Activated CD4-positive, alpha-beta T cell treated with anti-CD3 and anti-CD28 coated beads, Interleukin-2, amount 10 ng/mL, durations not matched to agents 7 days and 5 days (primary cell): ENCODE data around the gene PTGS2. TPM values are rescaled to one million over a fixed set of nuclear protein-coding genes. Genes with fewer than 3 reads are reported as not detected.

Experiments
- CTCF ChIA-PET: fragments of 350-600 bp; sonication (Branson Sonifier 250); formaldehyde crosslinking; loops from one replicate; lab custom pipeline; 2021; ENCODE audit warnings: antibody characterized with exemption; lab: Charles Lee
- POLR2A ChIA-PET: fragments of 350-600 bp; sonication (Branson Sonifier 250); formaldehyde crosslinking; loops from one replicate; lab custom pipeline; 2021; ENCODE audit warnings: antibody characterized with exemption; lab: Charles Lee
- DNase-seq: peaks from one replicate; pipeline ENCODE4 v3.0.0-alpha.2; 2020
- H3K27ac Mint-ChIP-seq: one replicate; pipeline ENCODE4 v1.8.0; 2021; ENCODE audit warnings: mild to moderate bottlenecking, moderate library complexity, mixed read lengths
- H3K27me3 Mint-ChIP-seq: one replicate; pipeline ENCODE4 v1.8.0; 2021; ENCODE audit warnings: mixed read lengths
- H3K36me3 Mint-ChIP-seq: one replicate; pipeline ENCODE4 v1.8.0; 2021; ENCODE audit warnings: low read depth, mixed read lengths
- H3K4me1 Mint-ChIP-seq: one replicate; pipeline ENCODE4 v1.8.0; 2021; ENCODE audit warnings: mixed read lengths
- H3K4me3 Mint-ChIP-seq: one replicate; pipeline ENCODE4 v1.8.0; 2021; ENCODE audit warnings: mild to moderate bottlenecking, moderate library complexity, mixed read lengths
- H3K9me3 Mint-ChIP-seq: one replicate; pipeline ENCODE4 v1.8.0; 2021; ENCODE audit warnings: mixed read lengths
- total RNA-seq, 2 experiments: library from RNA; stranded (reverse); gene quantifications; one replicate each; pipeline ENCODE4 v1.2.3, GENCODE V29; 2021

Gene PTGS2
- total RNA-seq: not detected

DNA sequence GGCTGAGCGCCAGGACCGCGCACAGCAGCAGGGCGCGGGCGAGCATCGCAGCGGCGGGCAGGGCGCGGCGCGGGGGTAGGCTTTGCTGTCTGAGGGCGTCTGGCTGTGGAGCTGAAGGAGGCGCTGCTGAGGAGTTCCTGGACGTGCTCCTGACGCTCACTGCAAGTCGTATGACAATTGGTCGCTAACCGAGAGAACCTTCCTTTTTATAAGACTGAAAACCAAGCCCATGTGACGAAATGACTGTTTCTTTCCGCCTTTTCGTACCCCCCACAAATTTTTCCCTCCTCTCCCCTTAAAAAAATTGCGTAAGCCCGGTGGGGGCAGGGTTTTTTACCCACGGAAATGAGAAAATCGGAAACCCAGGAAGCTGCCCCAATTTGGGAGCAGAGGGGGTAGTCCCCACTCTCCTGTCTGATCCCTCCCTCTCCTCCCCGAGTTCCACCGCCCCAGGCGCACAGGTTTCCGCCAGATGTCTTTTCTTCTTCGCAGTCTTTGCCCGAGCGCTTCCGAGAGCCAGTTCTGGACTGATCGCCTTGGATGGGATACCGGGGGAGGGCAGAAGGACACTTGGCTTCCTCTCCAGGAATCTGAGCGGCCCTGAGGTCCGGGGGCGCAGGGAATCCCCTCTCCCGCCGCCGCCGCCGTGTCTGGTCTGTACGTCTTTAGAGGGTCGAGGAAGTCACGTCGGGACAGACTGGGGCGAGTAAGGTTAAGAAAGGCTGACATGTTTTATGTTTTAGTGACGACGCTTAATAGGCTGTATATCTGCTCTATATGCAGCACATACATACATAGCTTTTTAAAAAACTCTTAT, at the start of gene PTGS2:
Gene PTGS2, minus strand, starts transcription at position 179 of the 817 bp plus-strand sequence. Its CDS starts 133 bp downstream, at position 46.
- H3K9me3 Mint-ChIP-seq: no peaks in the 10 kb centered on the region
- ChIA-PET POLR2A (interaction anchor here (0.6 kb wide), 1 partner anchor 18 kb away, joined by 3 read pairs; no protein-coding TSS in a partner anchor), CTCF (no interaction called here)
- H3K27me3 Mint-ChIP-seq: peaks cover 67% of the 10 kb centered on the region
- H3K36me3 Mint-ChIP-seq: no peaks in the 10 kb centered on the region
- H3K4me3 Mint-ChIP-seq: peak within 1 kb of the TSS; percentile 73
- no peak within 1 kb of the TSS for H3K27ac Mint-ChIP-seq
- DNase-seq: peak; percentile 39
- H3K4me1 Mint-ChIP-seq: peaks cover 14% of the 10 kb centered on the region

DNA sequence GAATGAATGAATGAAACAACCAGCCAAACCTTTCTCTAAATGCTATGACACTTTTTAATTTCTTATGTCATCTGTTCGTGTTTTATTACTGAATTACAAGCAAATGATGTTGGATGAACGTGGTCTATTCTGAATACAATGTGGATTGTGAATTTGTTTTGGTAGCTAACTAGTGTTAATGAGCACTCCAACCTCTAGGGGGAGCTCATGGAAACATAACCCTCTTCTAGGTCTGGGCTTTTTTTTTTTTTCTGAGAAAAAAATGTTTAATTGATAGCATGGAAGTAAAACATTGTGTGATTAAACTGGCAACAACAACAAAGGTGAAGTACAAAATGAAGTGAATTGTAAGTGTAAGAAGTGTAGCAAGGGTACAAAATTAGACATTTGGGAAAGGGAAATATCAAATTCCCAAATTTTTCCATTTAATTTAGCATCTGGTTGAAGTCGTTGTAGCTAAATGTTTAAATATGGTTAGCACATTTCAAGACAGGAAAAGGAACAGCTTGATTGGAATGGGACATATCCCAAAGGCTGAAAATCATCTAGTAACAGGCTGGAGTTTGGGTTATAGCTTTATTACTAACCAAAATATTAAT, 42.6 kb upstream of the PTGS2 start:
- ChIA-PET POLR2A (no interaction called here), CTCF (interaction anchor here (0.6 to 1.4 kb wide), 5 partner anchors 8 to 348 kb away, joined by 3 to 4 read pairs (median 3); partner anchors contain the start of genes ODR4 and TPR)
- no peak overlapping the region for H3K4me3 Mint-ChIP-seq
- peaks cover 10% of the 10 kb centered on the region for H3K27me3 Mint-ChIP-seq
- no peaks in the 10 kb centered on the region for H3K9me3 Mint-ChIP-seq
- no peaks in the 10 kb centered on the region for H3K36me3 Mint-ChIP-seq
- peak; percentile 31 for DNase-seq
- H3K27ac Mint-ChIP-seq: no peak overlapping the region
- no peaks in the 10 kb centered on the region for H3K4me1 Mint-ChIP-seq

DNA sequence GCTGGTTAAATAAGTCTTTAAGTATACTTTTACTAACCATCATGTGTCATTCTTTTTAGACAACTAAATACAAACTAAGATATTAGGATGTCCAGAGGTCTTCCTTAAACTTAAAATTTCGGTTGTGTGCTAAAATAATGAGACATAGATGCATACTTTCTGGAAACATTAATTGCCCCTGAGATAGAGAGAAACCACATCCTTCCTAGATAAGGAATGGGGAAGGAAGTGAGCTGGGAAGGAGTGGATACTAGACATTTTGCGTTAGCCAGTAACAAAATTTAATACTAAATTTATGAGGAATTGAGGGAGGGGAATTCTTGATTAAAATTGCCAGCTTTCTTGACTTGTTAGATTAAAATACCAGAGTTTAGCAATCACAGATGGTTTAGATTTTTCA, 37.1 kb upstream of the PTGS2 start:
- Mint-ChIP-seq H3K4me1 (no peaks in the 10 kb centered on the region), H3K4me3 (no peak overlapping the region), H3K27me3 (peaks cover 7% of the 10 kb centered on the region), H3K27ac (no peak overlapping the region), H3K36me3 (no peaks in the 10 kb centered on the region), H3K9me3 (no peaks in the 10 kb centered on the region)
- ChIA-PET POLR2A (no interaction called here), CTCF (no interaction called here)
- DNase-seq: no peak

DNA sequence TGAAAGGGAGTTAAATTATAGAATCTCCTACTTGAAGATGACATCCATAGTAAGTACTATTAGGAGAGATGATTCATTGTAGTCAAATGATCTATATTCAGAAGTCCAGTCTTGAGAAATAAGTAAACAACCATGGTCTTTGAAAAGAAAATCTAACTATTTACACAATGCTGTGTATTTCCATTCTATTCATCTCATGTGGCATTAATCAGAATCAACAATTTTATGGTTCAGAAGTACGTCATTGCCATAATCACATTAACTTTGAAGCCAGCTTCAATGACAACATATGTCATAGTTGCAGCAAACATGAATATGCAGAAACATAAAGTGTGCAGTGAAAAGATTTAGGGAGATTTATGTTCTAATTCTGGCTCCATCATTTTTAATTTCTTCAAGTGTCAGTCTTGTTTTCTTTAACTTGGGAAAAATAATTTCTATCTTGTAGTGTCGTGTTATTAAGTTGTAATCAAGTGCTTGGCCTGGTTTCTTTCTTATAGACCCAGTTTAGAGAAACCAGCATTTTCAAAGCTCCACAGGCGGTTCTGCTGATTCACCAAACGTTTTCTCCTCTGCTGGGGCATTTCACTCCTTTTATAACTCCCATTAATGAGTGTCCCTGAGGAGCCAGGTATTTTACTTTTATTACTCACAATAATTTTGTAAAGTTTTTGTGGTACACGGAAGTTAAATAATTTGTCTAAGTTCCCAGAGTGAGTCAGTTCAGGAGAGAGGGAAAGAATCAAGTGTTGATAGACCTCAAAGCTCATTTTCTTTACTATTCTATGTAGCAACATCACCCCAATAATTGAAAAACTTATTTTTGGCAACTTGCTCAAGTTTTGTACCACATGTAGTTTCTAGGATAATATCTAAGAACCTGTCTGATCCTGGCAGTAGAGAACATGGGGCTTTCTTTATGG, 35.9 kb upstream of the PTGS2 start:
- ChIA-PET POLR2A (no interaction called here), CTCF (no interaction called here)
- Mint-ChIP-seq H3K4me3 (no peak overlapping the region), H3K9me3 (no peaks in the 10 kb centered on the region), H3K36me3 (no peaks in the 10 kb centered on the region), H3K27ac (no peak overlapping the region), H3K27me3 (peaks cover 8% of the 10 kb centered on the region), H3K4me1 (no peaks in the 10 kb centered on the region)
- no peak for DNase-seq

DNA sequence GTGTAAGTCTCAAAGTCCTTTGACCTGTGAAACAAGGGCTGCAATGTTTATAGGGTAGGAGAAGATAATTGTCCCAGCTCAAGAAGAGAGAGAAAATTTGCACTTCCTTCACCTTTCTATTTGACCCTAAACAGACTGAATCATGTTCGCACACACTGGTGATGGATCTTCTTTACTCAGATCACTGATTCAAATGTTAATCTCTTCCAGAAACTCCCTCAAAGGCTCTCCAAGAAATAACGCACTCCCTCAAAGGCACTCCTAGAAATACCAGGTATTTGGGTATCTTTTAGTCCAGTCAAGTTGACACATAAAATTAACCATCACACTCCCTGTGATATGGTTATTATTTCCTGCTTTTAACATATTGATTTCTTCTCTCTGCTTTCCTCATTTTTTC, 30.5 kb upstream of the PTGS2 start:
- ChIA-PET POLR2A (no interaction called here), CTCF (no interaction called here)
- Mint-ChIP-seq H3K27ac (no peak overlapping the region), H3K4me1 (no peaks in the 10 kb centered on the region), H3K27me3 (peaks cover 7% of the 10 kb centered on the region), H3K9me3 (no peaks in the 10 kb centered on the region), H3K36me3 (no peaks in the 10 kb centered on the region), H3K4me3 (no peak overlapping the region)
- no peak for DNase-seq

DNA sequence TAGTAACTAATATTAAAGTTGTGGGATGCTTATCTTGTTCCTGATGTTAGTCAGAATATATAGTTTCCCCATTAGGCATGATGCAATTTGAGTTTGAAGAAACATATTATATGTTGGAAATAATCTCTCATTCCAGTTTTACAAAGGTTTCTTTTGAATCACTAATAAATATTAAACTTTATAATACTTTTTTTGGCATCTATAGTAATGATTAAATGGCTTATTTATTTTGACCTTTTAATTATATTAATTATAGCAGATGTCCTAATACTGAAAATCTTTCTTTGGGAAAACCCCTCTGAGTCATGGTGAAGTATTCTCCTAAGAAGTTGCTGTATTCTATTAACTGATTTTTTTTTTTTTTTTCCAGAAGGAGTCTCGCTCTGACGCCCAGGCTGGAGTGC, 28.5 kb upstream of the PTGS2 start:
- Mint-ChIP-seq H3K9me3 (no peaks in the 10 kb centered on the region), H3K27me3 (peaks cover 4% of the 10 kb centered on the region), H3K4me3 (no peak overlapping the region), H3K36me3 (no peaks in the 10 kb centered on the region), H3K27ac (no peak overlapping the region), H3K4me1 (no peaks in the 10 kb centered on the region)
- POLR2A ChIA-PET: no interaction called here
- CTCF ChIA-PET: no interaction called here
- DNase-seq: no peak

DNA sequence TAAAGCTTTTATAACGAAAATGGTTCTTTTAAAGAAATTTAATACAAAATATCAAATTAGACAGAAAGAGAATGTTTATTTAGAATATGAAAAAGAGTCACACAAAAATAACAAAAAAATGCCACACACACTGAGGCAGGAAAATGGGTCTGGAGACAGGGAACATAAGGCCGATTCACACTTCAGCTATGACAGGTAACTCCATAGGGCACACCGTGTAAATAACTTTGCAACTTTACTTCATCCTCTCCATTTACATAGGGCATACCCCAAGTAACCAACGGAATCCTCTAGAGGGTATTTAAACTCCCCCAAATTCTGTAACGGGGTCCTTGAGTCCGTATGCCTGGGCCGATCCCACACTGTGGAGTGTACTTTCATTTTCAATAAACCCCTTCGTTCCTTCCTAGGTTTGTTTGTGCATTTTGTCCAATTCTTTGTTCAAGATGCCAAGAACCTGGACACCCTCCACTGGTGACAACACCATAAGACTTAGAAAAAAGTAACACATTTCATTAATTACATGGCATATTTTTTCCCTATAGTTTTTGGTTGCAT, 23.1 kb upstream of the PTGS2 start:
- no peak for DNase-seq
- Mint-ChIP-seq H3K4me1 (no peaks in the 10 kb centered on the region), H3K4me3 (no peak overlapping the region), H3K27me3 (peaks cover 4% of the 10 kb centered on the region), H3K9me3 (no peaks in the 10 kb centered on the region), H3K27ac (no peak overlapping the region), H3K36me3 (no peaks in the 10 kb centered on the region)
- CTCF ChIA-PET: no interaction called here
- POLR2A ChIA-PET: no interaction called here

DNA sequence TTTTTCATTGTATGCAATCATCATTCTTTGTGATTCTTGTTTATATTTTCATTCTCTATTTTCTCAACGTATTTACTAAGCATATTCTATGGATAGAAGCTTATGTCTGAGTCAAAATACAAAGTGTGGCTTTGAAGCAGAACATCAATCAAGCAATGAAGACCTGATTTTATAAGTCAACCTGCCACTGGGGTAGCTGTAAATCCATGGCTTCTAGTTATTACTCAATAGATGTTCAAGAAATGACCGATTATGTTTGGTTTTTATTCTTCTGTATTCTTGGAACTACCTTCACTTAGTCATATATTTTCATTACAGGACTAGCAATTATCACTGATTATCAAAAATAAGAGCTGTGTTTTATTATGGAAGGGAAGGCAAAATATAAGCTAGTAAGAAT, 20.5 kb upstream of the PTGS2 start:
- no peaks in the 10 kb centered on the region for H3K36me3 Mint-ChIP-seq
- DNase-seq: no peak
- no peaks in the 10 kb centered on the region for H3K4me1 Mint-ChIP-seq
- POLR2A ChIA-PET: no interaction called here
- CTCF ChIA-PET: interaction anchor here (1.3 kb wide), 1 partner anchor 9 kb away, joined by 5 read pairs; no protein-coding TSS in a partner anchor
- H3K4me3 Mint-ChIP-seq: no peak overlapping the region
- no peak overlapping the region for H3K27ac Mint-ChIP-seq
- peaks cover 5% of the 10 kb centered on the region for H3K27me3 Mint-ChIP-seq
- no peaks in the 10 kb centered on the region for H3K9me3 Mint-ChIP-seq

DNA sequence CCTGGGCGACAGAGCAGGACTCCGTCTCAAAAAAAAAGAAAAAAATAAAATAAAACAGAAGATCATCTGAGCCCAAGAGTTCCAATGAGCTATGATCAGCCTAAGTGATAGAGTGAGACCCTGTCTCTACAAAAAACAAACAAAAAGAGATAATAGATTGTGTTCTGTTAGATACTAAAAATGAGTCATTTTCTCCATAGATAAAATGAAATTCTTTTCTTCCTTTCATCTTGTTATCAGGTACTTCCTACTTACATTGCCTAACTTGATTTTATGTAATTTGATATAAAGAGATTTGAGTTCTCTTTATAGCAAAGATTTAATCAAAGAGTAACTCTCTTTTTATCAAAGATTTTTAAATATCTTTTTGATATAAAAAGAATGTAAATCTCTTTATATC, 19.3 kb upstream of the PTGS2 start:
- no peaks in the 10 kb centered on the region for H3K9me3 Mint-ChIP-seq
- H3K27me3 Mint-ChIP-seq: peaks cover 5% of the 10 kb centered on the region
- H3K4me1 Mint-ChIP-seq: no peaks in the 10 kb centered on the region

DNA sequence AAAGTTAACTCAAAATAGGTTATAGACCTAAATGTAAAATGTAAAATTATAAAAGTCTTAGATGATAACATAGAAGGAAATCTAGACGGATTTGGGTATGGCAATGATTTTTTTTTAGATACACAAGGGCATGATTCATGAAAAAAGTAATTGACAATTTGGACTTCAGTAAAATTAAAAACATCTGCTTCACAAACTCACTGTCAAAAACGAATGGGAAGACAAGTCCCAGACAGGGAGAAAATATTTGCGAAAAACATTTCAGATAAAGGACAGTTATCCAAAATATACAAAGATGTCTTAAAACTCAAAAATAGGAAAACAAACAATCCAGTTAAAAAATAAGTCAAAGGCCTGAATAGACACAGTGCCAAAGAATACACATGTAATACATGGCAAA, 9.7 kb upstream of the PTGS2 start:
- no peak overlapping the region for H3K4me3 Mint-ChIP-seq
- ChIA-PET CTCF (no interaction called here), POLR2A (no interaction called here)
- peaks cover 18% of the 10 kb centered on the region for H3K27me3 Mint-ChIP-seq
- no peak for DNase-seq
- no peak overlapping the region for H3K27ac Mint-ChIP-seq
- no peaks in the 10 kb centered on the region for H3K36me3 Mint-ChIP-seq
- H3K9me3 Mint-ChIP-seq: no peaks in the 10 kb centered on the region
- no peaks in the 10 kb centered on the region for H3K4me1 Mint-ChIP-seq

More for the DNA sequence above, 19.3 kb upstream of the PTGS2 start:
- ChIA-PET POLR2A (no interaction called here), CTCF (interaction anchor here (0.6 kb wide), 1 partner anchor 245 kb away, joined by 3 read pairs; no protein-coding TSS in a partner anchor)
- no peak overlapping the region for H3K4me3 Mint-ChIP-seq
- DNase-seq: no peak
- no peaks in the 10 kb centered on the region for H3K36me3 Mint-ChIP-seq
- H3K27ac Mint-ChIP-seq: no peak overlapping the region

DNA sequence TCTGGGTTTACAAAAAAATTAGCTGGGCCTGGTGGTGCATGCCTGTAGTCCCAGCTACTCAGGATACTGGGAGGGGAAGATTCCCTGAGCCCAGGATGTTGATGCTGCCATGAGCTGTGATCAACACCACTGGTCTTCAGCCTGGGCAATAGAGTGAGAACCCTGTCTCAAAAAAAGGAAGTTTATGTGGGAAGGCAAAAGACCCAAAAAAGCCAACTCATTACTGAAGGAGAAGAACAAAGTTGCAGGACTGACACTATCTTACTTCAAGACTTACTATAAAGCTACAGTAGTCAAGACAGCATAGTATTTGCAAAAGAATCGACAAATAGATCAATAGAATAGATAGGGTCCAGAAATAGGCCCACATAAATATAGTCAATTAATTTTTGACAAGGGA, 9.2 kb upstream of the PTGS2 start:
- Mint-ChIP-seq H3K27me3 (peaks cover 23% of the 10 kb centered on the region), H3K27ac (no peak overlapping the region), H3K9me3 (no peaks in the 10 kb centered on the region), H3K4me1 (no peaks in the 10 kb centered on the region), H3K4me3 (no peak overlapping the region), H3K36me3 (no peaks in the 10 kb centered on the region)
- ChIA-PET POLR2A (no interaction called here), CTCF (no interaction called here)
- no peak for DNase-seq

DNA sequence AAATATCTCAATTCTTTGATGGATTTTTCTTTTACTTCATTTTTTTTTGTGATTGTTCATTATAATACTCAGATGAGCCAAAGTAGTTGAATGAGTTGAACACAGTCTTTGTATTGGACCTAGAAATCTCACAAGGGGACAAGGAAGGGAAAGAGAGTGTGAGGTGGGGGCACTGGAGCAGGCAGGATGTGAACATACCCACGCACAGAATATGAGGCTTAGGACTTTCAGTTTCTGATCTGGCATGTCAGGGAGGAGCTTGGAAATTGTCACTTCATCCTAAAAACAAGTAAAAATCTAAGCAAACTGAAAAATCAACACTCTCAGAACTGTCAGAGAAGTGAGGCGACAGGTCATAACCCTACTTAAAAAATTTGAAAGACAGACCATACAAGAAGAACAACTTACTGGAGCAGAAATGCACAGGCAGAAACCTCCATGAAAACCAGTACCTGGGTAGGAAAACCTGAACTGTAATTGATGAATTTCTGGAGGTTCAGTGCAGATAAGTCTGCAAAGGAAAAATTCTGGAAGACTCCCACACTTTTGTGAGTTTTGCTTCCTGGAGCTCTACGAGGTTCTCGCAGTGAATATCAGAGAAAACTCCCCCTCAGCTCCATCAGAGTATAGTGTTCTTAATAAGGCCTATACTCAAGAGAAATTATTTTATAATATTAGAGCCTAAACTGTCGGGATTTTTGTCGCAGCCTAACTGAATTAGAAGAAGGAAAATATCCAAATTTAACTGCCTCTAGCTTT, 3.6 kb upstream of the PTGS2 start:
- DNase-seq: no peak
- CTCF ChIA-PET: no interaction called here
- no peaks in the 10 kb centered on the region for H3K9me3 Mint-ChIP-seq
- H3K4me3 Mint-ChIP-seq: no peak overlapping the region
- H3K36me3 Mint-ChIP-seq: no peaks in the 10 kb centered on the region
- POLR2A ChIA-PET: no interaction called here
- peaks cover 14% of the 10 kb centered on the region for H3K4me1 Mint-ChIP-seq
- no peak overlapping the region for H3K27ac Mint-ChIP-seq
- H3K27me3 Mint-ChIP-seq: peaks cover 60% of the 10 kb centered on the region
